K562 (cell line): Measurements from ENCODE around the gene UBE2N. TPM values are rescaled to one million over a fixed set of nuclear protein-coding genes. Genes with fewer than 3 reads are reported as not detected.

Experiments
- ARID3A ChIP-seq: IDR thresholded peaks from 2 replicates; pipeline ENCODE4 v1.6.1; 2012; ENCODE audit warnings: low read depth, low read length, improper control_type of control experiment, borderline replicate concordance
- ERF ChIP-seq: fragments of 450-650 bp; formaldehyde crosslinking; IDR thresholded peaks from 2 replicates; pipeline ENCODE4 v1.4.0; 2020; ENCODE audit warnings: mild to moderate bottlenecking, mixed read lengths
- GMEB1 ChIP-seq: fragments of 250-450 bp; sonication (Bioruptor Pico); IDR thresholded peaks from 2 replicates; pipeline ENCODE4 v1.4.0; 2020; ENCODE audit warnings: mild to moderate bottlenecking
- IRF9 ChIP-seq: fragments of 450-650 bp; IDR thresholded peaks from 2 replicates; pipeline ENCODE4 v1.6.1; 2016; ENCODE audit warnings: missing biosample characterization, missing genetic modification characterization
- L3MBTL2 ChIP-seq: fragments of 450-650 bp; IDR thresholded peaks from 2 replicates; pipeline ENCODE4 v1.6.1; 2016; ENCODE audit warnings: mild to moderate bottlenecking, moderate library complexity
- MBD2 ChIP-seq: sonication (generic); IDR thresholded peaks from 2 replicates; pipeline ENCODE4 v1.6.1; 2016; ENCODE audit warnings: low read depth, borderline replicate concordance
- SMARCC2 ChIP-seq: fragments of 450-650 bp; IDR thresholded peaks from 2 replicates; pipeline ENCODE4 v1.6.1; 2017; ENCODE audit warnings: antibody characterized with exemption, moderate library complexity, mild to moderate bottlenecking, low read depth
- SRSF7 ChIP-seq: fragments of 200-400 bp; formaldehyde crosslinking; optimal IDR thresholded peaks from 2 replicates; pipeline ENCODE3; 2017; ENCODE audit warnings: mild to moderate bottlenecking, low read depth, low read length
- TSC22D4 ChIP-seq: fragments of 450-650 bp; IDR thresholded peaks from 2 replicates; pipeline ENCODE4 v1.6.1; 2016; ENCODE audit warnings: missing genetic modification characterization, missing biosample characterization, control low read depth
- ZMIZ1 ChIP-seq, 2 experiments: fragments of 150-350 bp in 1 of 2; IDR thresholded peaks; 2 replicates each; pipeline ENCODE4 v1.6.1; 2012 to 2016; ENCODE audit warnings: low read depth in 2 of 2, low read length in 2 of 2, mild to moderate bottlenecking in 1 of 2, moderate library complexity in 1 of 2
- polyA plus RNA-seq, 8 experiments: library from polyadenylated mRNA; depleted of rRNA in 4 of 8; stranded (reverse) in 5 of 8; unstranded in 3 of 8; fragments of >200 nt; fragmentation: Nextera tagmentation in 2 of 8; fragmentation: Illumina TruSeq in 1 of 8; extraction: Ambion mirVana in 2 of 8; extraction: Trizol in 1 of 8; gene quantifications; 2 replicates each; pipeline versions ENCODE4 v1.2.1 to v1.2.3, GENCODE V29; 2011 to 2014; ENCODE audit warnings: inconsistent platforms in 1 of 8, missing spikeins in 1 of 8
- total RNA-seq, 7 experiments: library from RNA; depleted of rRNA in 6 of 7; stranded (reverse); fragments of >200 nt in 6 of 7; fragmentation: Illumina TruSeq in 2 of 7; extraction: Trizol in 2 of 7; gene quantifications; 2 replicates each; pipeline versions ENCODE4 v1.2.1 to v1.2.3, GENCODE V29; 2011 to 2021; ENCODE audit warnings: low replicate concordance in 1 of 7
- TF ChIP-seq, protein P1 (sequence below): sonication (generic); formaldehyde crosslinking; IDR thresholded peaks from 2 replicates; pipeline ENCODE4 v1.8.1; 2023; ENCODE audit warnings: mild to moderate bottlenecking, missing genetic modification reagents
- TF ChIP-seq, protein P2 (sequence below): fragments of 450-650 bp; IDR thresholded peaks from 2 replicates; pipeline ENCODE4 v1.6.1; 2016; ENCODE audit warnings: low read depth, mild to moderate bottlenecking, moderate library complexity
- TF ChIP-seq, protein P3 (sequence below): sonication (generic); formaldehyde crosslinking; IDR thresholded peaks from 2 replicates; pipeline ENCODE4 v1.8.0; 2022; ENCODE audit warnings: mild to moderate bottlenecking, low read depth, missing genetic modification reagents

Gene UBE2N
- total and polyA plus RNA-seq, 9 of the 15 experiments (the other 6 are each of a cell fraction or from before 2014, with no cell fraction given): 189 to 826 (median 260) TPM

DNA sequence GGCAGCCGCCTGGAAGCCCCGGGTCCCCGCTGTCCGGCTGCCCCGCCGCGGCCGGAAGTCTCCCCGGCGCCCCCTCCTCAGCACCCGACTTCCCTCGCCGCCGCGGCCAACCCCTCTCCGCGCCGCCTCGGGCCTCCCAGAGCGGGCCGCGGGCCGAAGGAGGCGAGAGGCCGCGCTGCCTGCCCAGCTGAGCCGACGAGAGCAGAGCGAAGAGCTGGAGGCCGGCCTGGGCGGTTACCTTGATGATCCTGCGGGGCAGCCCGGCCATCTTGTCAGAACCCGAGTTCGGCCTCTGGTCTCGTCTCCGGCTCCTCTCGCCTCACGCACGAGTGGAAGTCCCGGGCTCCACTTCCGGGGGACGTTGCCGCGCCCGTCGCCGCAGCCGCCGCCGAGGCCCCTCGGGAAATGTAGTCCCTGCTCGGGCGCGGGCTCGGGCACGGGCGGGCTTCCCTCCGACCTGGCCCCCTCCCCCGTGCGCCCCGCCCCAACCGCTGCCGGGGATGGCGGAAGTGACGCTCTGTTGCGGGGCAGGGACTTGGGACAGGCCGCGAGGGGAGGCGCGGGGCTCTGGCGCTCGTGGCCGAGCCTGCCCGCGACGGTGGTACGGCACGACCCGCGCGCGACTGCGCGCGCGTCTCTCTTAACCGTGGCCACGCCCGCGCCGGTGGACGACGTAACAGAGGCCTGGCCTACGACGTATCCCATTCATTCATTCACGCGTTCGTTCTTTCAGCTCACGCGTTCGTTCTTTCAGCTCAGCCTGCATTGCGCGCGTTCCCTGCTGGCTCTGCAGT lies at the start of gene UBE2N (continued):
- no peak for TF ChIP-seq ARID3A
- no peak; a peak in 1 of 4 replicates for TF ChIP-seq ZMIZ1 (IDR thresholded peaks at IDR 0.05; ENCODE audit: low read depth in 2 of 2, low read length in 2 of 2)
- no peak for TF ChIP-seq IRF9 (tag)
- peak; percentile 96 for TF ChIP-seq GMEB1 (CRISPR knock-in tag)
- TF ChIP-seq, protein P1, sequence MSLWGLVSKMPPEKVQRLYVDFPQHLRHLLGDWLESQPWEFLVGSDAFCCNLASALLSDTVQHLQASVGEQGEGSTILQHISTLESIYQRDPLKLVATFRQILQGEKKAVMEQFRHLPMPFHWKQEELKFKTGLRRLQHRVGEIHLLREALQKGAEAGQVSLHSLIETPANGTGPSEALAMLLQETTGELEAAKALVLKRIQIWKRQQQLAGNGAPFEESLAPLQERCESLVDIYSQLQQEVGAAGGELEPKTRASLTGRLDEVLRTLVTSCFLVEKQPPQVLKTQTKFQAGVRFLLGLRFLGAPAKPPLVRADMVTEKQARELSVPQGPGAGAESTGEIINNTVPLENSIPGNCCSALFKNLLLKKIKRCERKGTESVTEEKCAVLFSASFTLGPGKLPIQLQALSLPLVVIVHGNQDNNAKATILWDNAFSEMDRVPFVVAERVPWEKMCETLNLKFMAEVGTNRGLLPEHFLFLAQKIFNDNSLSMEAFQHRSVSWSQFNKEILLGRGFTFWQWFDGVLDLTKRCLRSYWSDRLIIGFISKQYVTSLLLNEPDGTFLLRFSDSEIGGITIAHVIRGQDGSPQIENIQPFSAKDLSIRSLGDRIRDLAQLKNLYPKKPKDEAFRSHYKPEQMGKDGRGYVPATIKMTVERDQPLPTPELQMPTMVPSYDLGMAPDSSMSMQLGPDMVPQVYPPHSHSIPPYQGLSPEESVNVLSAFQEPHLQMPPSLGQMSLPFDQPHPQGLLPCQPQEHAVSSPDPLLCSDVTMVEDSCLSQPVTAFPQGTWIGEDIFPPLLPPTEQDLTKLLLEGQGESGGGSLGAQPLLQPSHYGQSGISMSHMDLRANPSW (CRISPR knock-in tag): 0 out of 2 replicates have a peak, but pooled peaks have one; percentile 63
- peak; percentile 28; the same call in 1 of the 2 replicates for TF ChIP-seq MBD2
- no peak for TF ChIP-seq SMARCC2
- peak; percentile 91 for TF ChIP-seq L3MBTL2
- TF ChIP-seq ERF: no peak
- no peak for TF ChIP-seq SRSF7
- TF ChIP-seq TSC22D4 (tag): no peak
- TF ChIP-seq, protein P2, sequence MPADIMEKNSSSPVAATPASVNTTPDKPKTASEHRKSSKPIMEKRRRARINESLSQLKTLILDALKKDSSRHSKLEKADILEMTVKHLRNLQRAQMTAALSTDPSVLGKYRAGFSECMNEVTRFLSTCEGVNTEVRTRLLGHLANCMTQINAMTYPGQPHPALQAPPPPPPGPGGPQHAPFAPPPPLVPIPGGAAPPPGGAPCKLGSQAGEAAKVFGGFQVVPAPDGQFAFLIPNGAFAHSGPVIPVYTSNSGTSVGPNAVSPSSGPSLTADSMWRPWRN: peak; percentile 73
- TF ChIP-seq, protein P3, sequence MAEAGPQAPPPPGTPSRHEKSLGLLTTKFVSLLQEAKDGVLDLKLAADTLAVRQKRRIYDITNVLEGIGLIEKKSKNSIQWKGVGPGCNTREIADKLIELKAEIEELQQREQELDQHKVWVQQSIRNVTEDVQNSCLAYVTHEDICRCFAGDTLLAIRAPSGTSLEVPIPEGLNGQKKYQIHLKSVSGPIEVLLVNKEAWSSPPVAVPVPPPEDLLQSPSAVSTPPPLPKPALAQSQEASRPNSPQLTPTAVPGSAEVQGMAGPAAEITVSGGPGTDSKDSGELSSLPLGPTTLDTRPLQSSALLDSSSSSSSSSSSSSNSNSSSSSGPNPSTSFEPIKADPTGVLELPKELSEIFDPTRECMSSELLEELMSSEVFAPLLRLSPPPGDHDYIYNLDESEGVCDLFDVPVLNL (CRISPR knock-in tag): 0 out of 2 replicates have a peak, but pooled peaks have one; percentile 22
